ENCODE measurements around the gene APOC3. TPM values are rescaled to one million over a fixed set of nuclear protein-coding genes. Genes with fewer than 3 reads are reported as not detected.
A peak's percentile ranks its signal among the peaks of the same experiment; 100 is the strongest.

The APOC3 gene
- total RNA-seq, 2 experiments from 2014 or later, result not detected

DNA sequence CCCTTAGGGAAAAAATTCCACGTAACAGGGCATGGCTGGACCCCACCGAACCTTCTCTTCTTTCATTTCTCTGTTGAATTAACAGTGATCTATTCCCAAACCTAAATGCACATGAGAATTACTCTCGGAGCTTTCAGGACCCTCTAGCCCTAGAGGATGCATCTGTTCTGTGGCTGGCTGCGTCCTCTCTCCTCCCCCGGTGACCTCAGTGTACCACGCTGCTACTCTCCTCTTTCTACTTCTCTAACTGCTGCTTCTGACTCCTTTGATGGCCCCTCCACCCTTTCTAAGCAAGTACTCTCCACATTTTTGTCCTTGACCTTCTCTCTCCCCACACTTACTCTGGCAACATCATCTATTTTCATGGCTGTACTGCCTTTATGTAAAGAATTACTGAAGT lies 19.8 kb downstream of the APOC3 start:
- CTCF ChIA-PET, result interaction anchor here (1.6 to 12.6 kb wide), 2 partner anchors 10 to 15 kb away, joined by 3 to 145 read pairs; partner anchors contain the start of gene APOA1
- no peaks in the 10 kb centered on the region for H3K27me3 Mint-ChIP-seq
- no peak overlapping the region for H3K27ac Mint-ChIP-seq
- DNase-seq (no peak), ATAC-seq (no peak)
- H3K4me3 Mint-ChIP-seq, result no peak overlapping the region
- peaks cover 49% of the 10 kb centered on the region for H3K4me1 Mint-ChIP-seq
- no peaks in the 10 kb centered on the region for H3K9me3 Mint-ChIP-seq (ENCODE audit: low read depth)
- H3K36me3 Mint-ChIP-seq, result peaks cover 39% of the 10 kb centered on the region

GRCh38 chr11:116851626-116852025 lies 21.9 kb downstream of the APOC3 start:
- CTCF ChIA-PET, result interaction anchor here (1.0 to 12.6 kb wide), 6 partner anchors 10 to 254 kb away, joined by 5 to 145 read pairs (median 8); partner anchors contain the start of genes APOA1 and APOA5
- Mint-ChIP-seq H3K36me3 (peaks cover 37% of the 10 kb centered on the region), H3K9me3 (ENCODE audit: low read depth) (no peaks in the 10 kb centered on the region), H3K27me3 (no peaks in the 10 kb centered on the region), H3K4me3 (peak overlapping the region; percentile 67), H3K4me1 (peaks cover 62% of the 10 kb centered on the region), H3K27ac (peak overlapping the region; percentile 94)
- DNase-seq (peak; percentile 84), ATAC-seq (no peak)

GRCh38 chr11:116852261-116853031 lies 22.7 kb downstream of the APOC3 start:
- no peak for DNase-seq
- Mint-ChIP-seq H3K27me3 (no peaks in the 10 kb centered on the region), H3K4me1 (peaks cover 62% of the 10 kb centered on the region), H3K36me3 (peaks cover 35% of the 10 kb centered on the region), H3K27ac (peak overlapping the region; percentile 94), H3K9me3 (ENCODE audit: low read depth) (no peaks in the 10 kb centered on the region), H3K4me3 (peak overlapping the region; percentile 67)
- ATAC-seq, result no peak
- CTCF ChIA-PET, result interaction anchor here (1.0 to 12.6 kb wide), 11 partner anchors 11 to 378 kb away, joined by 3 to 145 read pairs (median 5); partner anchors contain the start of genes APOA1, APOA5 and ZPR1

GRCh38 chr11:116853461-116854073 lies 23.9 kb downstream of the APOC3 start:
- CTCF ChIA-PET, result interaction anchor here (1.0 to 12.6 kb wide), 14 partner anchors 10 to 377 kb away, joined by 3 to 145 read pairs (median 4); partner anchors contain the start of genes APOA1, APOA5 and ZPR1
- H3K9me3 Mint-ChIP-seq (ENCODE audit: low read depth), result no peaks in the 10 kb centered on the region
- H3K4me1 Mint-ChIP-seq, result peaks cover 62% of the 10 kb centered on the region
- ATAC-seq (peak; percentile 94), DNase-seq (peak; percentile 87)
- H3K36me3 Mint-ChIP-seq, result peaks cover 44% of the 10 kb centered on the region
- H3K27ac Mint-ChIP-seq, result peak overlapping the region; percentile 94
- no peaks in the 10 kb centered on the region for H3K27me3 Mint-ChIP-seq
- peak overlapping the region; percentile 67 for H3K4me3 Mint-ChIP-seq

GRCh38 chr11:116855413-116855812 lies 25.7 kb downstream of the APOC3 start:
- CTCF ChIA-PET, result interaction anchor here (0.7 to 12.6 kb wide), 8 partner anchors 10 to 371 kb away, joined by 3 to 145 read pairs (median 4); partner anchors contain the start of genes APOA1, APOA5 and SIDT2
- Mint-ChIP-seq H3K36me3 (peaks cover 38% of the 10 kb centered on the region), H3K27ac (peak overlapping the region; percentile 82), H3K4me3 (no peak overlapping the region), H3K27me3 (no peaks in the 10 kb centered on the region), H3K9me3 (ENCODE audit: low read depth) (no peaks in the 10 kb centered on the region), H3K4me1 (peaks cover 52% of the 10 kb centered on the region)
- no peak for DNase-seq
- ATAC-seq, result no peak

DNA sequence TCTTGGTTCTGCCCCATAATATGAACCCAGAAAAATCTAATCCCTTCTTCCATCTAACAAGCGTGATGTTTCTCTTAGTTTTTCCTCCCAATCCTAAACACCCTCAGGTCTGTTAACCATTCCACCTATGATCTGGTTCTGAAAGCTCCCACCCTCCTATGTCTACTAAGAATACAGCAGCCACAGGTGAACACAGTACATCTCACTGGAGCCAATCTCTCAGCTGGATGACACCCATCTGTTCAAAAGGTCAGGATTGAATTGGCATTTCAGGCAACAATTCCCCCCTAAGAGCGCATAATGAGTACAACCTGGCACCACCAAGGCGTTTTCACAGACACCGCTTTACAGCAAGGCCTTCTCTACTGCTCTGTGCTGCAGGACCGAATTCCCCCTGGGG lies 26.7 kb downstream of the APOC3 start:
- peak overlapping the region; percentile 5 for H3K27ac Mint-ChIP-seq
- peaks cover 43% of the 10 kb centered on the region for H3K4me1 Mint-ChIP-seq
- DNase-seq (no peak), ATAC-seq (no peak)
- CTCF ChIA-PET, result interaction anchor here (1.1 to 12.6 kb wide), 5 partner anchors 11 to 322 kb away, joined by 3 to 145 read pairs (median 13); partner anchors contain the start of genes APOA1, APOA5 and SIDT2
- no peaks in the 10 kb centered on the region for H3K9me3 Mint-ChIP-seq (ENCODE audit: low read depth)
- H3K4me3 Mint-ChIP-seq, result no peak overlapping the region
- no peaks in the 10 kb centered on the region for H3K27me3 Mint-ChIP-seq
- peaks cover 44% of the 10 kb centered on the region for H3K36me3 Mint-ChIP-seq

DNA sequence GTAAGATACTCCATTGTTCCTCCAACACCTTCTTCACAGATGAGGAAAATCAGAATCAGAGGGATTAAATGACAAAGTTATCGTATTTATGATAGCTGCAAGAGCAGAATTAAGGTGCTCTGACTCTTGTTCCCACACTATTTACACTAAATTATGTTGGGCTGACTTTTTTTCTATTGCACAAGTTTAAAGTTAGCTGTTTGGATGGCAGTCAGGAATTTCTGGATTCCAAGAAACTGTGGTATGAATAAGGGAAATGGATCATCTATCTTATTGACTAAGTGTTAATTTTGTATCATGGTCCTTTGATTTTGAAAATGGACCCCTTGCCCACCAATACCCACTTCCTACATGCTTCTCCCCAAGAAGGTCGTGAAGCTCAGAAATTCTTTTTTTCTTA lies 27.6 kb downstream of the APOC3 start:
- ATAC-seq (no peak), DNase-seq (no peak)
- Mint-ChIP-seq H3K27me3 (no peaks in the 10 kb centered on the region), H3K4me1 (peaks cover 40% of the 10 kb centered on the region), H3K4me3 (no peak overlapping the region), H3K27ac (no peak overlapping the region), H3K9me3 (ENCODE audit: low read depth) (no peaks in the 10 kb centered on the region), H3K36me3 (peaks cover 50% of the 10 kb centered on the region)
- CTCF ChIA-PET, result interaction anchor here (1.0 to 12.6 kb wide), 3 partner anchors 10 to 23 kb away, joined by 3 to 145 read pairs (median 3); partner anchors contain the start of gene APOA1

DNA sequence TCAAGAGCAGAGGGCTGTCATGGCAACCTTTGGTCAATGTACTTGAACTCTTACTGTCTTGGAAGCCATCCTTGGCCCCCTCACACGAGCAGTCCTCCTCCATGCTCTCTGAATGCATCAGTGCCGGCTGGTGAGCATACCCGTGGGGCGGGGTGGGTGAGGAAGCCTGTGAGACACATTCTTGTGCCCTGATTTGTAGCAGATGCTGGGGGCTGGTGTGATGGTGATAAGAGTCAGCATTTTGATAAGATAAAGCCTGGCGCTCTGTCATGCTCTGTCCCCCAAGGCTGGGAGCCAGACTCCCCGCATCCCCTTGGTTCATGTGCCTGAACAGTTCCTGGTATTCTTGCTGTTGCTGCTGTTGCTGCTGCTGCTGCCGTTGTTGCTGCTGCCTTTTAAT lies 28.2 kb downstream of the APOC3 start:
- ATAC-seq (no peak), DNase-seq (no peak)
- Mint-ChIP-seq H3K4me3 (no peak overlapping the region), H3K4me1 (peaks cover 34% of the 10 kb centered on the region), H3K9me3 (ENCODE audit: low read depth) (no peaks in the 10 kb centered on the region), H3K27ac (no peak overlapping the region), H3K36me3 (peaks cover 51% of the 10 kb centered on the region), H3K27me3 (no peaks in the 10 kb centered on the region)
- CTCF ChIA-PET, result interaction anchor here (0.9 to 1.0 kb wide), 2 partner anchors 21 to 22 kb away, joined by 3 to 5 read pairs; partner anchors contain the start of gene APOA1

DNA sequence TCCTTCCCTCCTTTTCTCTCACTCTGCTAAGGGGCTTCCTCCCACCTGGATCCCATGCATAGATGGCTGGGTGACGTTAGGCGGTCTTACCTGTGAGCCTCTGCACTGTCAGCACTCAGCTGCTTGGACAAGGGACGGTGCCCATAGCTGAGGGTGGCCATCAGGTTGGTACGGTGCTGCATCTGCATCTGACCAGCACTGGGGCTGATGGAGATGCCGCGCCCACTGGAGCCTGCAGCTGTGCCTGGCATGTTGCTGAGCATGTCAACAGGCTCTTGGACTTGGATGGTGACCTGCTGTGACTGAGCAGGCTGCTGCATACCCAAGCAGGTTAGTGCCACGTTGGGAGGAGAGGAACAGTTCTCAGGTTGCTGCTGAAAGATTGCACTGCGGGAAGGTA lies 29.5 kb downstream of the APOC3 start:
- H3K36me3 Mint-ChIP-seq, result peaks cover 52% of the 10 kb centered on the region
- H3K27me3 Mint-ChIP-seq, result no peaks in the 10 kb centered on the region
- ATAC-seq (no peak), DNase-seq (no peak)
- CTCF ChIA-PET, result interaction anchor here (0.6 to 1.1 kb wide), 3 partner anchors 17 to 23 kb away, joined by 3 to 4 read pairs (median 3); no protein-coding TSS in a partner anchor
- no peak overlapping the region for H3K4me3 Mint-ChIP-seq
- H3K9me3 Mint-ChIP-seq (ENCODE audit: low read depth), result no peaks in the 10 kb centered on the region
- H3K27ac Mint-ChIP-seq, result no peak overlapping the region
- peaks cover 22% of the 10 kb centered on the region for H3K4me1 Mint-ChIP-seq

DNA sequence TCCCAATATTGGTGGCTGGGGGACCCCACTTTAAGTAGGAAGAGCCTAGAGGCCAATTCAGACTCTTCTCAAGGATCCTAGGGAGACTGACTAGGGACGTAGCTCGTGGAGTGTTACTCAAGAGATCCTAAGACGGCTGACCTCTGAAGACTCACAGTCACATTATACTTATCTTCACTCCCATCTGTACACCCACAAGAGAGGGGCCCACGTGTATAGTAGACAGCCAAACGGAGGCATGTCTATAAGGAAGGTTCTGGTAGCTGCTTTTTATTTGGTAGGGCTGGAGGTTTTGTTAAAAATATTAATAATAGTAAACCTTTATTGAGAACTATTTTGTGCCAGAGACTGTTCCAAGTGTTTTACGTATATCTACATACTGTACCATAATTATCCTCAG lies 30.6 kb downstream of the APOC3 start:
- Mint-ChIP-seq H3K27me3 (no peaks in the 10 kb centered on the region), H3K4me1 (peaks cover 14% of the 10 kb centered on the region), H3K36me3 (peaks cover 47% of the 10 kb centered on the region), H3K4me3 (no peak overlapping the region), H3K9me3 (ENCODE audit: low read depth) (no peaks in the 10 kb centered on the region), H3K27ac (no peak overlapping the region)
- ATAC-seq (no peak), DNase-seq (no peak)
- CTCF ChIA-PET, result interaction anchor here (1.4 kb wide), 1 partner anchor 24 kb away, joined by 5 read pairs; no protein-coding TSS in a partner anchor

GRCh38 chr11:116861539-116861938 lies 31.8 kb downstream of the APOC3 start:
- CTCF ChIA-PET, result interaction anchor here (1.0 kb wide), 1 partner anchor 26 kb away, joined by 3 read pairs; no protein-coding TSS in a partner anchor
- ATAC-seq, result no peak

DNA sequence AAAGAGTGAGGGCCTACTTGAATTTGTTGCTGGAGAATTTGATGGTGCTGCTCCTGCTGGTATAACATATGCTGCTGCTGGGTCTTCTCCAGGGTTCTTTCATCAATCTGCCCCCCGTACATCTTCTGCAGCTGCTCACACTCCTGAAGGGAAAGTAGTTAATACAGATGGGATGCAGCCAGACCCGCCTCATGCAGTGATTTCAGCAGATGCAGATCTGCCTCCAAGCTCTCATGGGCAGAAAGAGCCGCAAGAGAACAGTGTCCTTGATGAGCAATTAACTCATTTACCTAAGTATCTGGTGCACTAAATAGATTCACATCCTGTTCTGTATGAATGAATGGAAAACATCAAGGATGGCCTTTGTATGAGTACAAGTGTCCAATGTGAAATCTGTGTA lies 32.5 kb downstream of the APOC3 start:
- ATAC-seq, result no peak
- H3K36me3 Mint-ChIP-seq, result peaks cover 44% of the 10 kb centered on the region

More at GRCh38 chr11:116861539-116861938, 31.8 kb downstream of the APOC3 start:
- Mint-ChIP-seq H3K4me1 (peaks cover 6% of the 10 kb centered on the region), H3K9me3 (ENCODE audit: low read depth) (no peaks in the 10 kb centered on the region), H3K4me3 (no peak overlapping the region), H3K36me3 (peaks cover 41% of the 10 kb centered on the region), H3K27me3 (no peaks in the 10 kb centered on the region), H3K27ac (peak overlapping the region; percentile 48)
- DNase-seq, result no peak

DNA sequence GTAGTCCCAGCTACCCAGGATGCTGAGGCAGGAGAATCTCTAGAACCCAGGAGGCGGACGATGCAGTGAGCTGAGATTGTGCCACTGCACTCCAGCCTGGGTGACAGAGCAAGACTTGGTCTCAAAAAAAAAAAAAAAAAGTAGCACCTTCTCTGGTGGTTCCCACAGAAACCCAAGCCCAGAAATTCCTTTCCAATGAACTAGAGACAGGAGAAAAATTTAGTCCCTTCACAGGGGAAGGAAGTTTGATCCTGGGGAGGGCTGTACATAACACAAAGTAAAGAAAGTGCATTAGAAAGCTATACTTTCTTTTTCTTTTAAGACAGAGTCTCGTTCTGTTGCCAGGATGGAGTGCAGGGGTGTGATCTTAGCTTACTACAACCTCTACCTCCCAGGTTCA lies 33.2 kb downstream of the APOC3 start:
- Mint-ChIP-seq H3K4me3 (no peak overlapping the region), H3K4me1 (peaks cover 6% of the 10 kb centered on the region), H3K9me3 (ENCODE audit: low read depth) (no peaks in the 10 kb centered on the region), H3K36me3 (peaks cover 41% of the 10 kb centered on the region), H3K27ac (no peak overlapping the region), H3K27me3 (no peaks in the 10 kb centered on the region)
- DNase-seq, result no peak
- ATAC-seq, result no peak
- CTCF ChIA-PET, result interaction anchor here (0.8 to 1.4 kb wide), 2 partner anchors 17 to 25 kb away, joined by 3 read pairs; no protein-coding TSS in a partner anchor

More for the DNA sequence above, 32.5 kb downstream of the APOC3 start:
- CTCF ChIA-PET, result interaction anchor here (1.0 kb wide), 1 partner anchor 26 kb away, joined by 3 read pairs; no protein-coding TSS in a partner anchor
- Mint-ChIP-seq H3K4me1 (peaks cover 6% of the 10 kb centered on the region), H3K9me3 (ENCODE audit: low read depth) (no peaks in the 10 kb centered on the region), H3K27ac (no peak overlapping the region), H3K27me3 (no peaks in the 10 kb centered on the region), H3K4me3 (no peak overlapping the region)
- no peak for DNase-seq
